A673 (cell line): ENCODE measurements around the gene TRAPPC14. TPM values are rescaled to one million over a fixed set of nuclear protein-coding genes. Genes with fewer than 3 reads are reported as not detected.
"Not testable (repeated sequence)": the region's sequence is repeated elsewhere in the genome, so short reads cannot be mapped to it uniquely, and the experiment has no call there.

Experiments
- BruUV-seq: library from RNA; stranded (reverse); fragments of 400-500 nt; replicated peaks from 2 replicates; lab custom pipeline; 2021; lab: Mats Ljungman, UMichigan
- CTCF ChIA-PET: fragments of 300-600 bp; sonication (Branson Sonifier 250); formaldehyde crosslinking; loops from one replicate; lab custom pipeline; 2022; ENCODE audit warnings: antibody characterized with exemption; lab: Charles Lee
- POLR2A ChIA-PET: fragments of 300-600 bp; sonication (Branson Sonifier 250); formaldehyde crosslinking; loops from one replicate; lab custom pipeline; 2022; ENCODE audit warnings: antibody characterized with exemption; ENCODE audit not compliant: low non-redundant PET; lab: Charles Lee
- DNase-seq: peaks from one replicate; pipeline ENCODE4 v3.0.0-alpha.2; 2015; ENCODE audit warnings: low spot score
- H3K27ac ChIP-seq: fragments of 200-600 bp; sonication (generic); 2 replicates; pipeline ENCODE4 v1.5.1; 2016; ENCODE audit warnings: mixed run types, low read depth, mild to moderate bottlenecking, mixed read lengths, antibody characterized with exemption, low read length; ENCODE audit not compliant: poor library complexity, severe bottlenecking
- H3K27me3 ChIP-seq: fragments of 200-600 bp; sonication (generic); replicated peaks from 2 replicates; pipeline ENCODE4 v1.6.1; 2017; ENCODE audit warnings: mixed run types, low read depth, mild to moderate bottlenecking, mixed read lengths, antibody characterized with exemption, low read length; ENCODE audit not compliant: insufficient read depth, poor library complexity
- H3K36me3 ChIP-seq: fragments of 200-600 bp; sonication (generic); 2 replicates; pipeline ENCODE4 v1.6.1; 2016; ENCODE audit warnings: mixed run types, mild to moderate bottlenecking, mixed read lengths, antibody characterized with exemption, low read length; ENCODE audit not compliant: insufficient read depth, poor library complexity, severe bottlenecking
- H3K4me1 ChIP-seq: fragments of 200-600 bp; sonication (generic); 2 replicates; pipeline ENCODE4 v1.6.1; 2017; ENCODE audit warnings: mixed run types, mild to moderate bottlenecking, mixed read lengths, antibody characterized with exemption, low read length; ENCODE audit not compliant: insufficient read depth, poor library complexity, severe bottlenecking
- H3K4me3 ChIP-seq: fragments of 200-600 bp; sonication (generic); 2 replicates; pipeline ENCODE4 v1.5.1; 2016; ENCODE audit warnings: low read depth, mixed run types, mild to moderate bottlenecking, mixed read lengths, low read length; ENCODE audit not compliant: poor library complexity, severe bottlenecking
- H3K9me3 ChIP-seq: fragments of 200-600 bp; sonication (generic); 2 replicates; pipeline ENCODE4 v1.6.1; 2016; ENCODE audit warnings: mixed run types, low read depth, mild to moderate bottlenecking, mixed read lengths, antibody characterized with exemption, low read length; ENCODE audit not compliant: poor library complexity, severe bottlenecking
- CTCF ChIP-seq: fragments of 300-800, 200-600 bp; sonication (generic); conservative IDR thresholded peaks from 2 replicates; pipeline ENCODE4 v1.5.1; 2017; ENCODE audit warnings: low read depth, mild to moderate bottlenecking, antibody characterized with exemption, low read length, moderate library complexity, mixed read lengths
- EZH2 ChIP-seq: fragments of 200-600 bp; sonication (generic); IDR thresholded peaks from 2 replicates; pipeline ENCODE4 v1.6.1; 2017; ENCODE audit warnings: borderline replicate concordance, low read depth, mild to moderate bottlenecking, mixed read lengths, antibody characterized with exemption, low read length; ENCODE audit not compliant: poor library complexity, severe bottlenecking
- intact Hi-C: fragments of 100-400 bp; cut with micrococcal nuclease; formaldehyde crosslinking; loops from one replicate; pipeline ENCODE4 v1.10.0; 2022; ENCODE audit not compliant: unreplicated experiment
- total RNA-seq: library from RNA; stranded (reverse); gene quantifications from 2 replicates; pipeline ENCODE4 v1.2.3, GENCODE V29; 2021

Gene TRAPPC14
- total RNA-seq, 1 experiment from 2014 or later = 22.6 TPM

- no TSS peak for BruUV-seq
- CTCF ChIA-PET = no interaction called here
Observed at GRCh38 chr7:100200693-100201092, 42.2 kb upstream of the TRAPPC14 start.

DNA sequence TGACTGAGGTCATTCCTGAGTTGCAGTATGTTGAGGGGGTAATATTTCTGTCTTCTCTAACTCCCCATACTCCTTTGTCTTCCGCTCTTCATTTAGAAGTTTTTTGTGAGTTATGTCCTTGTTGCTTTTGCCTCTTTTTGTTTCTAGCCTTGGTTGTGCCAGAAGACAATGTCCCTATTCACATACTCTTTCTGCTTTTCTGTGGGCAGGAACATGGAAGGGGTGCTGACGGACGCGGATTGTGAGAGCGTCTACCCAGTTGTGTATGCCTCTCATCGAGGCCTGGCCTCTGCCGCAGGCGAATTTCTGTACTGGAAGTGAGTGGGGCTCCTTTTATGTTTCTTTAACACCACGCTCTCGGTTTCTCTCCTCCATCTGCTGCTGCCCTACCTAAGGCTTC, 39.7 kb upstream of the TRAPPC14 start:
- Histone ChIP-seq H3K27me3 (peaks cover 6% of the 10 kb centered on the region), H3K4me1 (no peaks in the 10 kb centered on the region), H3K36me3 (no peaks in the 10 kb centered on the region), H3K4me3 (no peak overlapping the region), H3K27ac (no peak overlapping the region), H3K9me3 (no peaks in the 10 kb centered on the region)
- TF ChIP-seq CTCF (no peak), EZH2 (no peak)
- CTCF ChIA-PET = no interaction called here
- no TSS peak for BruUV-seq
- intact Hi-C loops = no loop called here
- POLR2A ChIA-PET = no interaction called here
- DNase-seq = no peak

More at GRCh38 chr7:100200693-100201092, 42.2 kb upstream of the TRAPPC14 start:
- Histone ChIP-seq H3K27me3 (peaks cover 6% of the 10 kb centered on the region), H3K4me3 (no peak overlapping the region), H3K36me3 (no peaks in the 10 kb centered on the region), H3K4me1 (no peaks in the 10 kb centered on the region), H3K27ac (no peak overlapping the region), H3K9me3 (no peaks in the 10 kb centered on the region)
- POLR2A ChIA-PET = no interaction called here
- intact Hi-C loops = no loop called here
- no peak for DNase-seq
- TF ChIP-seq CTCF (no peak), EZH2 (no peak)

GRCh38 chr7:100195901-100196322, 37.4 kb upstream of the TRAPPC14 start:
- POLR2A ChIA-PET, BruUV-seq, H3K27ac ChIP-seq, H3K4me3 ChIP-seq, H3K4me1 ChIP-seq, H3K9me3 ChIP-seq, DNase-seq, H3K36me3 ChIP-seq, H3K27me3 ChIP-seq, intact Hi-C loops, CTCF ChIA-PET: not testable (repeated sequence)

- ChIA-PET POLR2A (no interaction called here), CTCF (no interaction called here)
- BruUV-seq = no TSS peak
- H3K9me3 ChIP-seq = no peaks in the 10 kb centered on the region
- TF ChIP-seq CTCF (no peak), EZH2 (no peak)
- H3K36me3 ChIP-seq = no peaks in the 10 kb centered on the region
- no peak for DNase-seq
- no peak overlapping the region for H3K4me3 ChIP-seq
- intact Hi-C loops = no loop called here
- no peak overlapping the region for H3K27ac ChIP-seq
- H3K27me3 ChIP-seq = no peaks in the 10 kb centered on the region
- H3K4me1 ChIP-seq = peaks cover 9% of the 10 kb centered on the region
Observed at GRCh38 chr7:100195222-100195621, 36.7 kb upstream of the TRAPPC14 start.
